Type B pancreatic cell (in vitro differentiated cells): ENCODE results near the gene HSD3B7. TPM values are rescaled to one million over a fixed set of nuclear protein-coding genes. Genes with fewer than 3 reads are reported as not detected.
A peak's percentile ranks its signal among the peaks of the same experiment; 100 is the strongest.

Source experiments
- DNase-seq: peaks from one replicate; pipeline ENCODE4 v3.0.0; 2021; ENCODE audit warnings: mixed read lengths; ENCODE audit not compliant: unreplicated experiment; ENCODE audit errors: extremely low spot score
- H3K27ac Mint-ChIP-seq: 2 replicates; pipeline ENCODE4 v1.8.0; 2021; ENCODE audit warnings: mild to moderate bottlenecking, mixed read lengths
- H3K27me3 Mint-ChIP-seq: 2 replicates; pipeline ENCODE4 v1.8.0; 2021; ENCODE audit warnings: mixed read lengths
- H3K36me3 Mint-ChIP-seq: 2 replicates; pipeline ENCODE4 v1.8.0; 2021; ENCODE audit warnings: mixed read lengths
- H3K4me1 Mint-ChIP-seq: one replicate; pipeline ENCODE4 v1.8.0; 2021; ENCODE audit warnings: mixed read lengths; ENCODE audit not compliant: unreplicated experiment
- H3K4me3 Mint-ChIP-seq: 2 replicates; pipeline ENCODE4 v1.8.0; 2021; ENCODE audit warnings: mild to moderate bottlenecking, mixed read lengths
- H3K9me3 Mint-ChIP-seq: 2 replicates; pipeline ENCODE4 v1.8.0; 2021; ENCODE audit warnings: mixed read lengths
- CTCF ChIP-seq: fragments of 200-600 bp; sonication (generic); conservative IDR thresholded peaks from 2 replicates; pipeline ENCODE4 v1.5.0; 2021; ENCODE audit warnings: antibody characterized with exemption, mild to moderate bottlenecking
- total RNA-seq: library from RNA; stranded (reverse); gene quantifications from 2 replicates; pipeline ENCODE4 v1.2.1, GENCODE V29; 2021; ENCODE audit warnings: low replicate concordance

The HSD3B7 gene
- total RNA-seq, 1 donor from 2014 or later, result 5.8 TPM

- peak overlapping the region; percentile 70 for H3K27ac Mint-ChIP-seq
- H3K4me1 Mint-ChIP-seq, result peaks cover 13% of the 10 kb centered on the region
- no peak for DNase-seq
- no peaks in the 10 kb centered on the region for H3K27me3 Mint-ChIP-seq
- H3K4me3 Mint-ChIP-seq, result peak overlapping the region; percentile 77
- peaks cover 13% of the 10 kb centered on the region for H3K36me3 Mint-ChIP-seq
- H3K9me3 Mint-ChIP-seq, result no peaks in the 10 kb centered on the region
- TF ChIP-seq CTCF, result no peak
Measured at GRCh38 chr16:30946671-30947540, 38.1 kb upstream of the HSD3B7 start.

- no peak overlapping the region for H3K27ac Mint-ChIP-seq
- no peak for DNase-seq
- H3K9me3 Mint-ChIP-seq, result no peaks in the 10 kb centered on the region
- no peak for TF ChIP-seq CTCF
- H3K27me3 Mint-ChIP-seq, result no peaks in the 10 kb centered on the region
- H3K36me3 Mint-ChIP-seq, result peaks cover 13% of the 10 kb centered on the region
- H3K4me3 Mint-ChIP-seq, result peak overlapping the region; percentile 85
- peaks cover 13% of the 10 kb centered on the region for H3K4me1 Mint-ChIP-seq
Measured at GRCh38 chr16:30947541-30947858, 37.5 kb upstream of the HSD3B7 start.

- H3K4me3 Mint-ChIP-seq, result peak overlapping the region; percentile 90
- H3K9me3 Mint-ChIP-seq, result no peaks in the 10 kb centered on the region
- H3K27me3 Mint-ChIP-seq, result no peaks in the 10 kb centered on the region
- peak; percentile 96 for DNase-seq
- H3K27ac Mint-ChIP-seq, result peak overlapping the region; percentile 83
- peaks cover 13% of the 10 kb centered on the region for H3K36me3 Mint-ChIP-seq
- no peak for TF ChIP-seq CTCF
- peaks cover 13% of the 10 kb centered on the region for H3K4me1 Mint-ChIP-seq
Measured at GRCh38 chr16:30947859-30948666, 36.9 kb upstream of the HSD3B7 start.

- peak within 1 kb of the TSS; percentile 90 for H3K4me3 Mint-ChIP-seq
- peak within 1 kb of the TSS; percentile 83 for H3K27ac Mint-ChIP-seq
- H3K36me3 Mint-ChIP-seq, result peaks cover 10% of the 10 kb centered on the region
- no peaks in the 10 kb centered on the region for H3K27me3 Mint-ChIP-seq
- H3K4me1 Mint-ChIP-seq, result peaks cover 19% of the 10 kb centered on the region
- no peaks in the 10 kb centered on the region for H3K9me3 Mint-ChIP-seq
- no peak for DNase-seq
- no peak for TF ChIP-seq CTCF
Measured at GRCh38 chr16:30948667-30949649, 36.0 kb upstream of the HSD3B7 start, which contains the start of gene ORAI3. Gene ORAI3, plus strand, starts transcription at chr16:30949068. Its CDS starts 222 bp downstream, at chr16:30949290.
